ENCODE measurements around the gene CASQ2. TPM values are rescaled to one million over a fixed set of nuclear protein-coding genes. Genes with fewer than 3 reads are reported as not detected.

CASQ2 gene
- total RNA-seq, 1 donor from 2014 or later = 0.11 TPM

GRCh38 chr1:115748401-115749150 is 19.9 kb downstream of the CASQ2 start:
- H3K4me3 Mint-ChIP-seq (ENCODE audit: unreplicated experiment) = no peak overlapping the region
- peaks cover 2% of the 10 kb centered on the region for H3K27me3 ChIP-seq (ENCODE audit: insufficient read depth, low read length)
- no peak overlapping the region for H2AFZ ChIP-seq (ENCODE audit: low read depth, low read length)
- no peaks in the 10 kb centered on the region for H4K20me1 ChIP-seq (ENCODE audit: insufficient read depth, low read length)
- H3K4me2 ChIP-seq (ENCODE audit: low read length) = no peak overlapping the region
- no peaks in the 10 kb centered on the region for H3K79me2 ChIP-seq (ENCODE audit: insufficient read depth, low read length)
- TF ChIP-seq CTCF (IDR thresholded peaks at IDR 0.05; ENCODE audit: insufficient read depth, low read depth, low read length) = no peak
- no peak for TF ChIP-seq EZH2 (IDR thresholded peaks at IDR 0.05; ENCODE audit: insufficient read depth, low read length)
- peaks cover 20% of the 10 kb centered on the region for H3K27me3 Mint-ChIP-seq (ENCODE audit: low read depth, unreplicated experiment)
- FAIRE-seq = no peak
- peak overlapping the region; percentile 6 for H3K9ac ChIP-seq (ENCODE audit: low read length)
- no peak overlapping the region for H3K27ac ChIP-seq (ENCODE audit: low read depth, low read length)
- no peak overlapping the region for H3K4me3 ChIP-seq (ENCODE audit: insufficient read depth, low read depth, low read length)
- no peaks in the 10 kb centered on the region for H3K9me3 Mint-ChIP-seq (ENCODE audit: unreplicated experiment)
- H3K27ac Mint-ChIP-seq (ENCODE audit: unreplicated experiment) = peak overlapping the region; percentile 94
- H3K4me1 ChIP-seq (ENCODE audit: insufficient read depth, low read length) = peaks cover 6% of the 10 kb centered on the region
- DNase-seq (ENCODE audit: low read depth) = peak; percentile 68
- peaks cover 1% of the 10 kb centered on the region for H3K36me3 Mint-ChIP-seq (ENCODE audit: low read depth, unreplicated experiment)
- H3K9me3 ChIP-seq (ENCODE audit: insufficient read depth, low read depth, low read length) = no peaks in the 10 kb centered on the region
- no peaks in the 10 kb centered on the region for H3K36me3 ChIP-seq (ENCODE audit: insufficient read depth, low read length)
- H3K4me1 Mint-ChIP-seq (ENCODE audit: low read depth, unreplicated experiment) = peaks cover 5% of the 10 kb centered on the region

GRCh38 chr1:115746021-115746690 is 22.4 kb downstream of the CASQ2 start:
- no peaks in the 10 kb centered on the region for H4K20me1 ChIP-seq (ENCODE audit: insufficient read depth, low read length)
- no peak overlapping the region for H3K9ac ChIP-seq (ENCODE audit: low read length)
- H3K9me3 Mint-ChIP-seq (ENCODE audit: unreplicated experiment) = no peaks in the 10 kb centered on the region
- no peak overlapping the region for H2AFZ ChIP-seq (ENCODE audit: low read depth, low read length)
- no peak overlapping the region for H3K4me2 ChIP-seq (ENCODE audit: low read length)
- TF ChIP-seq EZH2 (IDR thresholded peaks at IDR 0.05; ENCODE audit: insufficient read depth, low read length) (no peak), CTCF (IDR thresholded peaks at IDR 0.05; ENCODE audit: insufficient read depth, low read depth, low read length) (no peak)
- H3K4me3 Mint-ChIP-seq (ENCODE audit: unreplicated experiment) = no peak overlapping the region
- H3K27me3 ChIP-seq (ENCODE audit: insufficient read depth, low read length) = peaks cover 2% of the 10 kb centered on the region
- FAIRE-seq (no peak), DNase-seq (ENCODE audit: low read depth) (peak; percentile 38)
- H3K4me1 Mint-ChIP-seq (ENCODE audit: low read depth, unreplicated experiment) = peaks cover 5% of the 10 kb centered on the region
- no peak overlapping the region for H3K27ac Mint-ChIP-seq (ENCODE audit: unreplicated experiment)
- no peaks in the 10 kb centered on the region for H3K36me3 Mint-ChIP-seq (ENCODE audit: low read depth, unreplicated experiment)
- H3K9me3 ChIP-seq (ENCODE audit: insufficient read depth, low read depth, low read length) = no peaks in the 10 kb centered on the region
- H3K27ac ChIP-seq (ENCODE audit: low read depth, low read length) = no peak overlapping the region
- H3K4me1 ChIP-seq (ENCODE audit: insufficient read depth, low read length) = peaks cover 6% of the 10 kb centered on the region
- no peaks in the 10 kb centered on the region for H3K79me2 ChIP-seq (ENCODE audit: insufficient read depth, low read length)
- H3K36me3 ChIP-seq (ENCODE audit: insufficient read depth, low read length) = no peaks in the 10 kb centered on the region
- H3K4me3 ChIP-seq (ENCODE audit: insufficient read depth, low read depth, low read length) = no peak overlapping the region
- peaks cover 3% of the 10 kb centered on the region for H3K27me3 Mint-ChIP-seq (ENCODE audit: low read depth, unreplicated experiment)

Data from astrocyte (in vitro differentiated cells and primary cell).